Small intestine (tissue), 7 donors: ENCODE results near the gene MTURN. TPM values are rescaled to one million over a fixed set of nuclear protein-coding genes. Genes with fewer than 3 reads are reported as not detected.

Source experiments
- DNase-seq, 2 donors: peaks; one replicate each; pipeline versions ENCODE4 v3.0.0 to v3.0.0-alpha.2; 2013
- FAIRE-seq: peaks from 2 replicates; lab custom pipeline; 2012; peaks lifted over from hg19 to GRCh38; lab: Jason Lieb, UNC
- H3K27ac ChIP-seq, 3 donors: one replicate each; pipeline ENCODE4 v1.5.1; 2013; ENCODE audit warnings: low read length in 2 of 3, mild to moderate bottlenecking in 2 of 3, control low read depth in 1 of 3, inconsistent platforms in 1 of 3, low read depth in 1 of 3, moderate library complexity in 1 of 3
- H3K27me3 ChIP-seq, 3 donors: one replicate each; pipeline ENCODE4 v1.6.1; 2013; ENCODE audit warnings: low read length in 3 of 3, inconsistent platforms in 1 of 3; ENCODE audit not compliant: control insufficient read depth in 3 of 3, insufficient read depth in 3 of 3
- H3K36me3 ChIP-seq, 3 donors: one replicate each; pipeline ENCODE4 v1.6.1; 2013; ENCODE audit warnings: low read length in 3 of 3, inconsistent platforms in 1 of 3, low read depth in 1 of 3, mild to moderate bottlenecking in 1 of 3, moderate library complexity in 1 of 3; ENCODE audit not compliant: control insufficient read depth in 3 of 3, insufficient read depth in 2 of 3
- H3K4me1 ChIP-seq, 3 donors: one replicate each; pipeline ENCODE4 v1.6.1; 2013; ENCODE audit warnings: low read length in 2 of 3, inconsistent platforms in 1 of 3, low read depth in 1 of 3, mild to moderate bottlenecking in 1 of 3, moderate library complexity in 1 of 3; ENCODE audit not compliant: control insufficient read depth in 3 of 3, insufficient read depth in 2 of 3
- H3K4me3 ChIP-seq, 3 donors: one replicate each; pipeline ENCODE4 v1.5.1; 2013; ENCODE audit warnings: low read length in 3 of 3, control low read depth in 1 of 3, inconsistent platforms in 1 of 3, low read depth in 1 of 3, mild to moderate bottlenecking in 1 of 3, moderate library complexity in 1 of 3
- H3K9me3 ChIP-seq, 2 donors: one replicate each; pipeline ENCODE4 v1.6.1; 2013; ENCODE audit warnings: low read depth in 1 of 2, low read length in 1 of 2; ENCODE audit not compliant: control insufficient read depth in 2 of 2, insufficient read depth in 1 of 2
- WGBS, 3 donors: extraction: QIAGEN DNeasy Blood & Tissue Kit; methylation state at CpG; one replicate each; pipeline ENCODE4 v1.1.7; 2013; 5-methylcytosine and 5-hydroxymethylcytosine counted together
- polyA plus RNA-seq, 4 donors: library from polyadenylated mRNA; stranded (reverse) in 3 of 4; unstranded in 1 of 4; fragments of 200-250 nt in 3 of 4; fragments of 120-200 nt in 1 of 4; gene quantifications; one replicate each; pipeline versions ENCODE4 v1.2.1 to v1.2.3, GENCODE V29; 2013
- donor health status: healthy with polysubstance abuse.
- donor health status: control.
- donor health status: control.
- donor health status: Bipolar disorder and iron deficiency.
- donor health status: healthy.

Gene MTURN
- polyA plus RNA-seq, 4 donors, result 2.2 to 11.1 (median 7.0) TPM

DNA sequence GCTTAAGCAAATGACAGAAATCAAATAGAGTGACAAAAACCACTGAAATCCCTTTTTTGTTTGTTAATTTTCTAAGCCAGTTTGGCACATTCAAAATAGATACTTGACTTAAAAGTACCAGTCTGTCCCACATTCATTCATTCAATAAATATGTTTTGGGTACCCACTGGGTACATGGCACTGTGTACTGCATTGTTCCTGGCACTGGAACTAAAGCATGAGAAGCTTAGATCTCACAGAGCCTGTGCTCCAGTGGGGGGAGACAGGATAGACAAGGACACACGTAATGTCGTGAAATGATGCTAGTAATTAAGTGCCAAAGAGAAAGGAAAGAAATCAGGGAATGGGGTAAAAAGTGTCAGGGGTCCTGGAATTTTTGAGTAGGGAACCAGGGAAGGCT is 13.0 kb downstream of the MTURN start:
- DNase-seq (no peak), FAIRE-seq (no peak)
- Histone ChIP-seq H3K36me3 (peaks cover 0 to 7% (median 0%) of the 10 kb centered on the region in 3 donors), H3K27me3 (no peaks in the 10 kb centered on the region), H3K4me3 (no peak overlapping the region), H3K4me1 (no peaks in the 10 kb centered on the region), H3K9me3 (no peaks in the 10 kb centered on the region), H3K27ac (no peak overlapping the region)
- 93 to 97% (median 95%) methylated on average over 2 of the region's 2 CpGs for WGBS, 3 donors

DNA sequence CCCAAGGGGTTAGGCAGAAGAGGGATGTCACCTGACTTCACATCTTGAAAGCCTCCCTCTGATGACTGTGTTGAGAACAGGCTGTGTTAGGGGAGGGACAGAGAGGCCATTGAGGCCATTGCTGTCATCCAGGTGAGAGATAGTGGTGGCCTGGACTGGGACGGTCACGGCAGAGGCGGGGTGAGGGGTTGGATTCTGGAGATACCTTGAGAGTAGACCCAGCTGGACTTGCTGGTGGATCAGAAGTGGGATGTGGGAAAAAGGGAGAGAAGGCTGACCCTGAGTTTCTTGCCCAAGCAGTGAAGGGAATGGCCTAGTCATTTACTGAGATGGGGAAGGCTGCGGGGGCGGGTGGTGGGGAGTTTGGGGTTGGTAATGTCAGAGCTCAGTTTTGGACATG is 13.6 kb downstream of the MTURN start:
- no peak for FAIRE-seq
- 95 to 97% (median 95%) methylated on average over 5 of the region's 5 CpGs for WGBS, 3 donors
- DNase-seq, result no peak
- no peaks in the 10 kb centered on the region for H3K27me3 ChIP-seq
- peaks cover 0 to 7% (median 0%) of the 10 kb centered on the region in 3 donors for H3K36me3 ChIP-seq
- H3K9me3 ChIP-seq, result no peaks in the 10 kb centered on the region
- no peak overlapping the region for H3K27ac ChIP-seq
- H3K4me1 ChIP-seq, result peaks cover 0 to 4% (median 0%) of the 10 kb centered on the region in 3 donors
- no peak overlapping the region for H3K4me3 ChIP-seq

DNA sequence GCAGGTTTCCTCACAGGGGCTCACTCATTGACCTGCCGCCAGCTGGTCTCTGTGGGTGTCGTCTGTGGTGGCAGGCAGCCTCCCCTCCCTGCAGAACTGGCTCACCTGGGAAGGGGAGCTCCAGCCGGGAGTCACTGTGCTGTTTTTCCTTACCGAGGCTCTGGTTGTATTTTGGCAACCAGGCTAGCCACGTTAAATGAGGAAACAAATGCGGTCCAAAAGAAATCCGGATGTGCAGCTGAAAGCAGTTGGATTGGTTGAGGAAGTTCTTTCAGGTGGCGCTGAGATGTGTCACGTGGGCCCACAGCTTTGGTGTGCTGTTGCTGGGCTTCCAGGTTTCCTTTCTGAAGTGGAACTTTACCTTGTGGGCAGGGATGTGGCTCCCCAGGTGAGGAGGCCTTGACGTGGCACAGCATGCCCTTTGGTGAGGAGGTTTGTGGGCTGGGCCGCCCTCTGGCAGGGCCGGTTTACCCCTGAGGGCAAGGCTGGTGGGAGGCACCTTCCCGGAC is 14.2 kb downstream of the MTURN start:
- Histone ChIP-seq H3K4me3 (no peak overlapping the region), H3K4me1 (peaks cover 0 to 5% (median 0%) of the 10 kb centered on the region in 3 donors), H3K27ac (no peak overlapping the region), H3K36me3 (peaks cover 0 to 7% (median 0%) of the 10 kb centered on the region in 3 donors), H3K27me3 (no peaks in the 10 kb centered on the region), H3K9me3 (no peaks in the 10 kb centered on the region)
- DNase-seq (no peak), FAIRE-seq (no peak)
- 65 to 72% (median 68%) methylated on average over 13 of the region's 13 CpGs for WGBS, 3 donors

DNA sequence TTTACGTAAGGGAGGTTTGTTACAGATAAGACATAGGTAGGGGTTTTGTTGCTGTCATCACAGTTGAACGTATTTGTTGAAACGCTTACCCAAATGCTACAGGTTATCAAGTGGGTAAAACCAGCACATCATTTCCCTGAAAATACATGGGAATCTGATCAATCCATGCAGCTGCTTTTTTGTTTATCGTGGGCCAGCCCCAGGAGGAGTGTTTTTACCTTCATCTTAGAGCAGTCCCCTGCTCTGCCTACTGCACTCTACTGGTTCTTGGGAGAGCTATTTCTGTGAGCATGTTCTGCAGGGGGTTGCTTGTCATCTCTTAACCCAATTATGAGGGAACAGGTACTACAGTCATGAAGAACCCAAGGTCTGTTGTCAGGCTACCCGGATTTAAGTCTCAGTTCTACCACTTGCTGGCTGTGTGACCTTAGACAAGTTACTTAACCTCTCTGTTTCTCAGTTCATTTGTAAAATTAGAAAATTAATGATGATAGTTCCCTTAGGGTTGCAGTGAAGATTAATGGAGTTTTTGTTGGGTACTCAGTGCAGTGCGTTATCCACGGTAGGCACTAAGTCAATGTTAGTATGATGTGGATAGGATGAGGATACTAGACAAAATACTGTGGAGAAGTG is 15.0 kb downstream of the MTURN start:
- Histone ChIP-seq H3K4me1 (peaks cover 0 to 7% (median 0%) of the 10 kb centered on the region in 3 donors), H3K36me3 (peaks cover 0 to 7% (median 0%) of the 10 kb centered on the region in 3 donors), H3K4me3 (no peak overlapping the region), H3K9me3 (no peaks in the 10 kb centered on the region), H3K27me3 (no peaks in the 10 kb centered on the region), H3K27ac (no peak overlapping the region)
- 90 to 95% (median 94%) methylated on average over 7 of the region's 7 CpGs for WGBS, 3 donors
- FAIRE-seq, result no peak
- DNase-seq, result no peak

DNA sequence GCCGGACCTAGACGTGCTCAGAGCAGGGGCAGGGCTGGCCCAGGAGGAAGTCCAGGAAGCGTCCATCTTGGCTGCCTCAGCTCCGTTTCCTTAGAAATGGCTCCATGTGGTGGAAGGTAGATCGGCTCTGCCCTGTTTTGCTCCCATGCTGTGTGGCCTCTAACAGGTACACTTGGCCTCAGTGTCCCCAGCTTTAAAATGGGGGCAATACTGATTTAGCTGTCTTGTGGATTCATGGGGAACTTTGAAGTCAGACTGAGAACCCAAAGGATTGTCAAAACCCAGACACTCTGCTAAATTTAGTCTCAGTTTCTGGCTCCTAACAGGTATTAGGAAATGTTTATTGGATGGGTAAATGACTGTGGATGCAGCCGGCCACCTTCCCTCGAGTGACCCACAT is 15.9 kb downstream of the MTURN start:
- H3K4me1 ChIP-seq, result peaks cover 0 to 7% (median 0%) of the 10 kb centered on the region in 3 donors
- FAIRE-seq (no peak), DNase-seq (no peak)
- no peaks in the 10 kb centered on the region for H3K9me3 ChIP-seq
- H3K27me3 ChIP-seq, result no peaks in the 10 kb centered on the region
- no peak overlapping the region for H3K27ac ChIP-seq
- no peak overlapping the region for H3K4me3 ChIP-seq
- WGBS, 3 donors, result 83 to 95% (median 91%) methylated on average over 7 of the region's 7 CpGs
- peaks cover 0 to 7% (median 0%) of the 10 kb centered on the region in 3 donors for H3K36me3 ChIP-seq

DNA sequence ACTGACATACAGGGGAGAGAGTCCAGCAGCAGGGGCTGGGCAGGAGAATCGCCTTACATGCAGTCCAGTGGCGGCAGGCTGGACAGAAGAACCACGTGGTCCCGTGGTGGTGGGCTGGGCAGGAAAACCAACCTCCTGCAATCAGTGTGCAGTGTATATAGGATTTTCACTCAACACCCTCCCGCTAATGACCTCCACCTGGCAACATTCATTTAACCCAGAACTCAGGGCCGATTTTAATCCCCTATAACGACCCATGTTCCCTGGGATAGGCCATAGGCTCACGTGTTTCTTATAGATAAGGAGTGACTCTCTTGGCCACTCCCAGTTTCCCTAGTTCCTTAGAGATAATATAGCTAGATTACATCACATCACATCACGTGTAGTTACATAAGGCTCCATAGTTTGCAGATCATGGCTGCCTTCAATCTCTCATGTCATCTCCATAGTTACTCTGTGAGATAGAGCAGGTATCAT is 19.4 kb downstream of the MTURN start:
- peaks cover 0 to 7% (median 0%) of the 10 kb centered on the region in 3 donors for H3K4me1 ChIP-seq
- H3K27me3 ChIP-seq, result no peaks in the 10 kb centered on the region
- DNase-seq (peak; percentile 35 to 37), FAIRE-seq (no peak)
- 65 to 81% (median 72%) methylated on average over 9 of the region's 9 CpGs for WGBS, 3 donors
- no peaks in the 10 kb centered on the region for H3K9me3 ChIP-seq
- H3K27ac ChIP-seq, result no peak overlapping the region
- no peak overlapping the region for H3K4me3 ChIP-seq
- H3K36me3 ChIP-seq, result peaks cover 0 to 4% (median 0%) of the 10 kb centered on the region in 3 donors

DNA sequence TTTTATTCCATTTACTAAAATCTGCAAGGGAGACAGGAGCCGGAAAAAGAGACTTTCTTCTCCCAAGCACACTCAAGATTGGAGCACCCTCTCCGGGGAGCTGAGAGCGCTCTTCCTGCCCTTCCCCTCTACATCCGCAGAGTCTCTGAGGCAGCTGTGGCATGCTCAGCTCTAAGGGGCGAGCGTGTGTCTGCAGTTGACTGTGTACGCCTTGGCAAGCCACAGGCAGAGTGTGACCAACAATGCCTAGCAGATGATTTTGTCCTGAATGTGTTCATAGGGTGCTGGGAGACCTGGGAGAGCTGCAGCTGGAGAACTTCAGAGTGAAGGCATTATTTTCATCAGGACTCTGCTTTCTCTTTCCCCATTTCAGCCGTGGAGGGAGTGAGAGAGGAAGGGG is 20.7 kb downstream of the MTURN start:
- WGBS, 3 donors, result 84 to 88% (median 88%) methylated on average over 8 of the region's 8 CpGs
- Histone ChIP-seq H3K4me3 (no peak overlapping the region), H3K27me3 (no peaks in the 10 kb centered on the region), H3K9me3 (no peaks in the 10 kb centered on the region), H3K27ac (no peak overlapping the region), H3K4me1 (peaks cover 0 to 18% (median 0%) of the 10 kb centered on the region in 3 donors), H3K36me3 (peaks cover 0 to 5% (median 0%) of the 10 kb centered on the region in 3 donors)
- DNase-seq (no peak), FAIRE-seq (no peak)

DNA sequence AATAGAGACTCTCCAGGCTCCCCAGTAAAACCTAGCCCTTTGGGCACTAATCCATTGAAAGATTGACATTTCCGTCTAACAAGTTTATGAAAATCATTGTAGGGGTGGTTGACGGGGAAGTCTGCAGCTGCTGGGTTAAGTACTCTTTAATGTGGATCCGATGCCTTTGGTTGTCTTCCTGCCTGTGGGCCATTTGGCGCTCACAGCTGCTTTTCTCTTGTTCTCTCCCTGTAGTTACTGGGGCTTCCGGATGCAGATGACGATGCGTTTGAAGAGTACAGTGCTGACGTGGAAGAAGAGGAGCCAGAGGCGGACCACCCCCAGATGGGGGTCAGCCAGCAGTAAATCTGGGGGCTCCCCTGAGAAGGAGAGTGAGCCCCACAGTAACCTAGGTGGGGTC is 22.4 kb downstream of the MTURN start:
- peaks cover 0 to 3% (median 0%) of the 10 kb centered on the region in 3 donors for H3K36me3 ChIP-seq
- DNase-seq, result no peak
- FAIRE-seq, result no peak
- H3K4me1 ChIP-seq, result peaks cover 0 to 18% (median 0%) of the 10 kb centered on the region in 3 donors
- 77 to 89% (median 81%) methylated on average over 9 of the region's 9 CpGs for WGBS, 3 donors
- H3K9me3 ChIP-seq, result no peaks in the 10 kb centered on the region
- H3K27ac ChIP-seq, result no peak overlapping the region
- H3K27me3 ChIP-seq, result no peaks in the 10 kb centered on the region
- no peak overlapping the region for H3K4me3 ChIP-seq
